SK-N-SH (cell line): Measurements from ENCODE around the gene HNRNPUL1. TPM values are rescaled to one million over a fixed set of nuclear protein-coding genes. Genes with fewer than 3 reads are reported as not detected.

ENCODE experiments used
- CTCF ChIA-PET: fragments of 300-600, 350-600 bp; formaldehyde crosslinking; extraction: SDS; loops from one replicate; lab custom pipeline; 2021; lab: Yijun Ruan, JAX
- POLR2A ChIA-PET: fragments of 350-600 bp; sonication (Branson Sonifier 250); formaldehyde crosslinking; extraction: SDS; loops from one replicate; lab custom pipeline; 2020; ENCODE audit warnings: antibody characterized with exemption, inconsistent platforms; lab: Yijun Ruan, JAX
- DNase-seq: peaks from one replicate; pipeline ENCODE4 v3.0.0; 2012
- H2AFZ ChIP-seq: fragments of 200-600 bp; sonication (generic); 2 replicates; pipeline ENCODE4 v1.8.1; 2016; ENCODE audit warnings: antibody characterized with exemption, mild to moderate bottlenecking, low read depth
- H3F3A ChIP-seq: fragments of 200-600 bp; sonication (generic); replicated peaks from 2 replicates; pipeline ENCODE3; 2016; ENCODE audit warnings: antibody characterized with exemption, mild to moderate bottlenecking; ENCODE audit not compliant: insufficient read depth
- H3K27ac ChIP-seq, 2 experiments: fragments of 200-500 bp in 1 of 2; fragments of 200-600 bp in 1 of 2; sonication (Bioruptor generic) in 1 of 2; sonication (generic), shearing (Covaris generic) in 1 of 2; 2 replicates each; pipeline versions ENCODE4 v1.5.1 to v1.6.1; 2014 to 2016; ENCODE audit warnings: low read depth in 2 of 2, inconsistent platforms in 1 of 2, low read length in 1 of 2, mild to moderate bottlenecking in 1 of 2, mixed read lengths in 1 of 2
- H3K27me3 ChIP-seq: fragments of 200-600 bp; sonication (generic), shearing (Covaris generic); 2 replicates; pipeline ENCODE4 v1.6.1; 2016; ENCODE audit warnings: mixed run types; ENCODE audit not compliant: insufficient read depth
- H3K36me3 ChIP-seq, 2 experiments: fragments of 200-500 bp in 1 of 2; fragments of 200-600 bp in 1 of 2; sonication (Bioruptor generic) in 1 of 2; sonication (generic) in 1 of 2; replicated peaks in 1 of 2; 2 replicates each; pipeline versions ENCODE3 to v1.5.1; 2014 to 2016; ENCODE audit warnings: low read length in 1 of 2, mild to moderate bottlenecking in 1 of 2; ENCODE audit not compliant: insufficient read depth in 2 of 2, control insufficient read depth in 1 of 2
- H3K4me1 ChIP-seq, 2 experiments: fragments of 200-500 bp in 1 of 2; fragments of 200-600 bp in 1 of 2; sonication (Bioruptor generic) in 1 of 2; sonication (generic), shearing (Covaris generic) in 1 of 2; 2 replicates each; pipeline versions ENCODE4 v1.5.1 to v1.6.1; 2014 to 2016; ENCODE audit warnings: low read depth in 1 of 2, low read length in 1 of 2, mixed run types in 1 of 2; ENCODE audit not compliant: insufficient read depth in 2 of 2, control insufficient read depth in 1 of 2
- H3K4me2 ChIP-seq: fragments of 200-600 bp; sonication (generic), shearing (Covaris generic); 2 replicates; pipeline ENCODE4 v1.6.1; 2017; ENCODE audit warnings: mixed run types
- H3K4me3 ChIP-seq, 2 experiments: fragments of 200-500 bp in 1 of 2; fragments of 200-600 bp in 1 of 2; sonication (Bioruptor generic) in 1 of 2; sonication (generic), shearing (Covaris generic) in 1 of 2; 2 replicates each; pipeline versions ENCODE4 v1.5.1 to v1.8.1; 2014 to 2016; ENCODE audit warnings: low read depth in 2 of 2, inconsistent platforms in 1 of 2, low read length in 1 of 2, mild to moderate bottlenecking in 1 of 2, mixed read lengths in 1 of 2, moderate library complexity in 1 of 2
- H3K79me2 ChIP-seq: fragments of 200-600 bp; sonication (generic); 2 replicates; pipeline ENCODE4 v1.8.1; 2017; ENCODE audit warnings: mild to moderate bottlenecking; ENCODE audit not compliant: insufficient read depth
- H3K9ac ChIP-seq: fragments of 200-600 bp; sonication (generic); 2 replicates; pipeline ENCODE4 v1.6.1; 2017; ENCODE audit warnings: mixed run types
- H3K9me2 ChIP-seq: fragments of 200-600 bp; sonication (generic); 2 replicates; pipeline ENCODE4 v1.6.1; 2017; ENCODE audit warnings: mixed run types
- H3K9me3 ChIP-seq: fragments of 200-600 bp; sonication (generic); 2 replicates; pipeline ENCODE4 v1.6.1; 2017; ENCODE audit warnings: mixed run types, mild to moderate bottlenecking, moderate library complexity
- H4K20me1 ChIP-seq: fragments of 200-600 bp; sonication (generic); 2 replicates; pipeline ENCODE4 v1.6.1; 2017; ENCODE audit warnings: mild to moderate bottlenecking, mixed run types; ENCODE audit not compliant: insufficient read depth
- CTCF ChIP-seq: fragments of 200-600 bp; sonication (generic); IDR thresholded peaks from 2 replicates; pipeline ENCODE4 v1.6.1; 2017; ENCODE audit warnings: antibody characterized with exemption, mild to moderate bottlenecking, moderate library complexity
- ELF1 ChIP-seq: IDR thresholded peaks from 2 replicates; pipeline ENCODE4 v1.4.0; 2012
- EP300 ChIP-seq, 2 experiments: IDR thresholded peaks; 2 replicates each; pipeline versions ENCODE4 v1.4.0 to v1.6.1; 2012; ENCODE audit warnings: borderline replicate concordance in 1 of 2, low read depth in 1 of 2, low read length in 1 of 2
- EZH2phosphoT487 ChIP-seq: fragments of 200-600 bp; sonication (generic); IDR thresholded peaks from 2 replicates; pipeline ENCODE4 v1.6.1; 2017; ENCODE audit warnings: low read depth, mixed run types, mild to moderate bottlenecking, antibody characterized with exemption, moderate library complexity, borderline replicate concordance
- FOXM1 ChIP-seq: IDR thresholded peaks from 2 replicates; pipeline ENCODE4 v1.4.0; 2012; ENCODE audit warnings: low read depth, mild to moderate bottlenecking
- GABPA ChIP-seq: IDR thresholded peaks from 2 replicates; pipeline ENCODE4 v1.4.0; 2012; ENCODE audit warnings: low read depth, mild to moderate bottlenecking
- GATA2 ChIP-seq: sonication (generic); formaldehyde crosslinking; IDR thresholded peaks from 2 replicates; pipeline ENCODE4 v1.5.0; 2020; ENCODE audit warnings: mild to moderate bottlenecking, missing genetic modification reagents
- IRF3 ChIP-seq: fragments of 150-350 bp; IDR thresholded peaks from 2 replicates; pipeline ENCODE4 v1.6.1; 2016; ENCODE audit warnings: mild to moderate bottlenecking, low read depth, low read length
- JUND ChIP-seq: IDR thresholded peaks from 2 replicates; pipeline ENCODE4 v1.4.0; 2012
- MAX ChIP-seq: IDR thresholded peaks from 2 replicates; pipeline ENCODE4 v1.4.0; 2012; ENCODE audit warnings: low read depth
- MXI1 ChIP-seq: IDR thresholded peaks from 2 replicates; pipeline ENCODE4 v1.6.1; 2012; ENCODE audit warnings: mild to moderate bottlenecking, low read depth, low read length, improper control_type of control experiment
- NRF1 ChIP-seq: IDR thresholded peaks from 2 replicates; pipeline ENCODE4 v1.6.1; 2012; ENCODE audit warnings: low read depth, mild to moderate bottlenecking, low read length
- RAD21 ChIP-seq: IDR thresholded peaks from 2 replicates; pipeline ENCODE4 v1.6.1; 2012; ENCODE audit warnings: mild to moderate bottlenecking, low read length
- RXRA ChIP-seq: IDR thresholded peaks from 2 replicates; pipeline ENCODE4 v1.4.0; 2012; ENCODE audit warnings: low read depth, mild to moderate bottlenecking, borderline replicate concordance
- SIN3A ChIP-seq: IDR thresholded peaks from 2 replicates; pipeline ENCODE4 v1.6.1; 2012; ENCODE audit warnings: low read depth, mild to moderate bottlenecking, low read length, moderate library complexity, borderline replicate concordance
- SMC3 ChIP-seq: IDR thresholded peaks from 2 replicates; pipeline ENCODE4 v1.6.1; 2012; ENCODE audit warnings: low read depth, low read length, improper control_type of control experiment
- TAF1 ChIP-seq: IDR thresholded peaks from 2 replicates; pipeline ENCODE4 v1.6.1; 2012; ENCODE audit warnings: low read depth, mild to moderate bottlenecking, low read length, moderate library complexity, borderline replicate concordance
- TCF12 ChIP-seq: IDR thresholded peaks from 2 replicates; pipeline ENCODE4 v1.4.0; 2012
- TEAD4 ChIP-seq: IDR thresholded peaks from 2 replicates; pipeline ENCODE4 v1.4.0; 2012; ENCODE audit warnings: mild to moderate bottlenecking, borderline replicate concordance; ENCODE audit not compliant: insufficient read depth
- YY1 ChIP-seq: IDR thresholded peaks from 2 replicates; pipeline ENCODE4 v1.4.0; 2012; ENCODE audit warnings: low read depth, mild to moderate bottlenecking
- ZBTB33 ChIP-seq: IDR thresholded peaks from 2 replicates; pipeline ENCODE4 v1.4.0; 2012; ENCODE audit warnings: low read depth, borderline replicate concordance
- WGBS: methylation state at CpG from one replicate; pipeline ENCODE4 v1.1.6; 2017; ENCODE audit warnings: low lambda C conversion rate; 5-methylcytosine and 5-hydroxymethylcytosine counted together
- polyA plus RNA-seq, 3 experiments: library from polyadenylated mRNA; depleted of rRNA; stranded (reverse); fragments of >200 nt; gene quantifications; 2 replicates each; pipeline ENCODE4 v1.2.3, GENCODE V29; 2012

Gene HNRNPUL1
- polyA plus RNA-seq, 1 of the 3 experiments (the other 2 are of a cell fraction) = 41.5 TPM

- peaks cover 64% of the 10 kb centered on the region for H3K79me2 ChIP-seq
- H3K9ac ChIP-seq = peak overlapping the region; percentile 92
- DNase-seq = no peak
- no peak for TF ChIP-seq IRF3
- no peak for TF ChIP-seq TCF12
- TF ChIP-seq JUND = no peak
- TF ChIP-seq GATA2 (CRISPR knock-in tag) = no peak
- no peak for TF ChIP-seq TEAD4
- TF ChIP-seq MXI1 = no peak
- TF ChIP-seq EZH2phosphoT487 = no peak
- H3K9me3 ChIP-seq = no peaks in the 10 kb centered on the region
- peaks cover 0 to 24% of the 10 kb centered on the region in 2 experiments for H3K36me3 ChIP-seq
- H4K20me1 ChIP-seq = peaks cover 56% of the 10 kb centered on the region
- H3K27me3 ChIP-seq = no peaks in the 10 kb centered on the region
- H3F3A ChIP-seq = peaks cover 9% of the 10 kb centered on the region
- POLR2A ChIA-PET = interaction anchor here (1.6 kb wide), 1 partner anchor 12 kb away, joined by 4 read pairs; the partner anchor contains the start of gene B9D2
- peak overlapping the region in 1 of 2 experiments; percentile 79; a peak in 2 of 4 replicates for H3K27ac ChIP-seq
- WGBS = 1% methylated on average over 12 of the region's 12 CpGs
- peak overlapping the region; percentile 99 for H3K4me2 ChIP-seq
- no peaks in the 10 kb centered on the region for H3K9me2 ChIP-seq
- H3K4me1 ChIP-seq = peaks cover 0 to 34% of the 10 kb centered on the region in 2 experiments; a peak in 2 of 4 replicates
- H2AFZ ChIP-seq = no peak overlapping the region
- CTCF ChIA-PET = interaction anchor here (0.6 to 3.4 kb wide), 17 partner anchors 10 to 149 kb away, joined by 3 to 29 read pairs (median 5); partner anchors contain the start of genes B9D2 and TMEM91
- H3K4me3 ChIP-seq = peak overlapping the region; percentile 65 to 99
Observed at GRCh38 chr19:41352279-41352608, 88.1 kb downstream of the HNRNPUL1 start.

GRCh38 chr19:41352609-41353465, 88.7 kb downstream of the HNRNPUL1 start:
- CTCF ChIA-PET = interaction anchor here (0.6 to 3.6 kb wide), 20 partner anchors 10 to 150 kb away, joined by 3 to 29 read pairs (median 5); partner anchors contain the start of genes B9D2 and TMEM91
- Histone ChIP-seq H3K4me1 (peaks cover 0 to 34% of the 10 kb centered on the region in 2 experiments; a peak in 2 of 4 replicates), H3K79me2 (peaks cover 58% of the 10 kb centered on the region), H3K36me3 (peaks cover 0 to 18% of the 10 kb centered on the region in 2 experiments), H3K9me3 (no peaks in the 10 kb centered on the region), H2AFZ (no peak overlapping the region), H4K20me1 (peaks cover 52% of the 10 kb centered on the region), H3K9me2 (no peaks in the 10 kb centered on the region), H3K4me2 (peak overlapping the region; percentile 99), H3K9ac (peak overlapping the region; percentile 92), H3K4me3 (peak overlapping the region; percentile 65 to 99), H3K27me3 (no peaks in the 10 kb centered on the region), H3K27ac (peak overlapping the region in 1 of 2 experiments; percentile 79; a peak in 3 of 4 replicates), H3F3A (peaks cover 9% of the 10 kb centered on the region)
- POLR2A ChIA-PET = interaction anchor here (1.6 kb wide), 1 partner anchor 11 kb away, joined by 4 read pairs; the partner anchor contains the start of gene B9D2
- peak; percentile 64 for TF ChIP-seq MAX
- TF ChIP-seq ZBTB33 = 0 out of 2 replicates have a peak, but pooled peaks have one; percentile 18
- 0 out of 2 replicates have a peak, but pooled peaks have one; percentile 11 for TF ChIP-seq ELF1
- no peak; the same call in 1 of the 2 replicates for TF ChIP-seq FOXM1
- peak; percentile 47; the same call in 1 of the 2 replicates for TF ChIP-seq YY1
- TF ChIP-seq CTCF = peak; percentile 70
- peak; percentile 6; the same call in 1 of the 2 replicates for TF ChIP-seq SMC3
- TF ChIP-seq RXRA = no peak
- no peak for TF ChIP-seq NRF1
- TF ChIP-seq RAD21 = peak; percentile 34
- TF ChIP-seq SIN3A = 0 out of 2 replicates have a peak, but pooled peaks have one; percentile 46
- no peak for TF ChIP-seq GABPA
- TF ChIP-seq EP300 (IDR thresholded peaks at IDR 0.05; ENCODE audit: borderline replicate concordance in 1 of 2, low read depth in 1 of 2, low read length in 1 of 2) = no peak
- TF ChIP-seq TAF1 = no peak
- DNase-seq = peak; percentile 79
- WGBS = under 1% methylated on average over 36 of the region's 71 CpGs
